GM12878 (cell line): ENCODE data around the gene IFITM2. TPM values are rescaled to one million over a fixed set of nuclear protein-coding genes. Genes with fewer than 3 reads are reported as not detected.

Experiments used
- ATAC-seq: fragments of 200-7000 bp; cut with Tn5 transposase; 3 replicates; pipeline ENCODE4 v1.9.1; 2020; ENCODE audit warnings: mild to moderate bottlenecking, moderate library complexity
- BruUV-seq: library from RNA; stranded (reverse); fragments of 400-500 nt; replicated peaks from 2 replicates; lab custom pipeline; 2021; lab: Mats Ljungman, UMichigan
- CTCF ChIA-PET: fragments of 300-600 bp; sonication (Branson Sonifier 250); formaldehyde crosslinking; extraction: SDS; loops from one replicate; lab custom pipeline; 2021; ENCODE audit warnings: inconsistent platforms; lab: Yijun Ruan, JAX
- POLR2A ChIA-PET: fragments of 350-600 bp; formaldehyde crosslinking; extraction: SDS; loops from one replicate; lab custom pipeline; 2021; ENCODE audit warnings: inconsistent platforms; lab: Charles Lee
- RAD21 ChIA-PET: fragments of 300-600 bp; sonication (Branson Sonifier 250); formaldehyde crosslinking; loops from one replicate; lab custom pipeline; 2023; ENCODE audit warnings: antibody characterized with exemption; ENCODE audit not compliant: unreplicated experiment; lab: Charles Lee
- SMC1A ChIA-PET: fragments of 300-600 bp; sonication (Branson Sonifier 250); formaldehyde crosslinking; loops from one replicate; lab custom pipeline; 2023; ENCODE audit not compliant: unreplicated experiment, uncharacterized antibody; lab: Charles Lee
- DNase-seq: peaks from one replicate; pipeline ENCODE4 v3.0.0-alpha.2; 2011; ENCODE audit warnings: low read depth, low spot score
- FAIRE-seq: peaks from 3 replicates; lab custom pipeline; 2011; peaks lifted over from hg19 to GRCh38; lab: Jason Lieb, UNC
- H2AFZ ChIP-seq: 2 replicates; pipeline ENCODE4 v1.6.0; 2011; ENCODE audit warnings: low read depth, low read length, control low read depth; ENCODE audit not compliant: control insufficient read depth
- H3K27ac ChIP-seq: 2 replicates; pipeline ENCODE4 v1.5.1; 2011; ENCODE audit warnings: control low read depth; ENCODE audit not compliant: control insufficient read depth, insufficient read depth
- H3K27me3 ChIP-seq, 2 experiments: replicated peaks in 1 of 2; 2 replicates each; pipeline versions ENCODE4 v1.6.0 to v1.6.1; 2011; ENCODE audit warnings: low read length in 1 of 2; ENCODE audit not compliant: control insufficient read depth in 2 of 2, insufficient read depth in 2 of 2
- H3K36me3 ChIP-seq, 2 experiments: 2 replicates each; pipeline ENCODE4 v1.5.1; 2011; ENCODE audit warnings: low read length in 1 of 2; ENCODE audit not compliant: control insufficient read depth in 2 of 2, insufficient read depth in 2 of 2
- H3K4me1 ChIP-seq: 2 replicates; pipeline ENCODE4 v1.6.1; 2011; ENCODE audit warnings: mild to moderate bottlenecking, low read length, moderate library complexity, mixed read lengths; ENCODE audit not compliant: control insufficient read depth, insufficient read depth
- H3K4me2 ChIP-seq: 2 replicates; pipeline ENCODE4 v1.6.0; 2011; ENCODE audit warnings: control low read depth; ENCODE audit not compliant: control insufficient read depth, insufficient read depth
- H3K4me3 ChIP-seq: fragments of 200-600 bp; sonication (generic); 2 replicates; pipeline ENCODE4 v1.5.1; 2016
- H3K79me2 ChIP-seq: 2 replicates; pipeline ENCODE4 v1.6.0; 2011; ENCODE audit warnings: low read length; ENCODE audit not compliant: control insufficient read depth, insufficient read depth
- H3K9ac ChIP-seq: 2 replicates; pipeline ENCODE4 v1.8.0; 2011; ENCODE audit warnings: low read length, control low read depth, mixed read lengths; ENCODE audit not compliant: control insufficient read depth, insufficient read depth
- H3K9me3 ChIP-seq: replicated peaks from 3 replicates; pipeline ENCODE4 v1.5.1; 2011; ENCODE audit warnings: mild to moderate bottlenecking, low read length; ENCODE audit not compliant: control insufficient read depth, insufficient read depth
- H4K20me1 ChIP-seq: 2 replicates; pipeline ENCODE4 v1.6.0; 2011; ENCODE audit not compliant: control insufficient read depth, insufficient read depth
- ETV6 ChIP-seq, 2 experiments: fragments of 450-650 bp in 1 of 2; IDR thresholded peaks in 1 of 2; conservative IDR thresholded peaks in 1 of 2; 2 replicates each; pipeline ENCODE4 v1.6.1; 2014; ENCODE audit warnings: antibody characterized with exemption in 1 of 2, borderline replicate concordance in 1 of 2, low read depth in 1 of 2, mild to moderate bottlenecking in 1 of 2, moderate library complexity in 1 of 2
- IRF5 ChIP-seq: fragments of 450-650 bp; IDR thresholded peaks from 2 replicates; pipeline ENCODE4 v1.6.1; 2017; ENCODE audit warnings: borderline replicate concordance
- KLF5 ChIP-seq: fragments of 450-650 bp; IDR thresholded peaks from 2 replicates; pipeline ENCODE4 v1.6.1; 2014; ENCODE audit warnings: mild to moderate bottlenecking; ENCODE audit not compliant: partially characterized antibody
- MLLT1 ChIP-seq: fragments of 450-650 bp; IDR thresholded peaks from 2 replicates; pipeline ENCODE4 v1.6.1; 2016; ENCODE audit warnings: mild to moderate bottlenecking
- NKRF ChIP-seq: fragments of 450-650 bp; conservative IDR thresholded peaks from 2 replicates; pipeline ENCODE4 v1.6.1; 2017; ENCODE audit warnings: mild to moderate bottlenecking, moderate library complexity
- NR2C1 ChIP-seq: fragments of 450-650 bp; IDR thresholded peaks from 2 replicates; pipeline ENCODE4 v1.6.1; 2017; ENCODE audit warnings: antibody characterized with exemption, mild to moderate bottlenecking, moderate library complexity
- NRF1 ChIP-seq: conservative IDR thresholded peaks from 2 replicates; pipeline ENCODE4 v1.6.1; 2011; ENCODE audit warnings: mild to moderate bottlenecking, low read depth, low read length, improper control_type of control experiment
- SMC3 ChIP-seq: IDR thresholded peaks from 2 replicates; pipeline ENCODE4 v1.6.1; 2011; ENCODE audit warnings: low read length, improper control_type of control experiment, borderline replicate concordance
- SRF ChIP-seq, 2 experiments: IDR thresholded peaks; 2 replicates each; pipeline ENCODE4 v1.6.1; 2011; ENCODE audit warnings: low read depth in 2 of 2, low read length in 2 of 2, mild to moderate bottlenecking in 1 of 2, moderate library complexity in 1 of 2
- USF2 ChIP-seq: IDR thresholded peaks from 2 replicates; pipeline ENCODE4 v1.6.1; 2011; ENCODE audit warnings: low read depth, low read length, improper control_type of control experiment, borderline replicate concordance
- ZNF592 ChIP-seq: fragments of 450-650 bp; IDR thresholded peaks from 2 replicates; pipeline ENCODE4 v1.6.1; 2017; ENCODE audit warnings: mild to moderate bottlenecking, moderate library complexity
- WGBS: methylation state at CpG from one replicate; pipeline ENCODE4 v1.1.6; 2016; ENCODE audit warnings: low lambda C conversion rate; ENCODE audit not compliant: insufficient replicate concordance, insufficient coverage; ENCODE audit errors: missing lambda C conversion rate; 5-methylcytosine and 5-hydroxymethylcytosine counted together
- in situ Hi-C: fragments of 300-500 bp; cut with MboI; formaldehyde crosslinking; loops from 9 replicates; pipeline ENCODE4 v1.14.3; 2018; ENCODE audit warnings: mixed read lengths
- intact Hi-C: fragments of 100-400 bp; cut with micrococcal nuclease; formaldehyde crosslinking; loops from one replicate; pipeline ENCODE4 v1.14.2; 2022; ENCODE audit not compliant: unreplicated experiment
- polyA plus RNA-seq, 11 experiments: library from polyadenylated mRNA; depleted of rRNA in 4 of 11; unstranded in 6 of 11; stranded (reverse) in 5 of 11; fragments of >200 nt; fragmentation: Nextera tagmentation in 4 of 11; fragmentation: Illumina TruSeq in 1 of 11; extraction: Ambion mirVana in 4 of 11; extraction: Trizol in 1 of 11; gene quantifications; 1 replicate in 1 of 11; 2 replicates in 10 of 11; pipeline versions ENCODE4 v1.2.1 to v1.2.3, GENCODE V29; 2011 to 2016; ENCODE audit warnings: inconsistent platforms in 2 of 11, missing spikeins in 2 of 11, low read depth in 1 of 11
- total RNA-seq, 4 experiments: library from RNA; depleted of rRNA in 3 of 4; stranded (reverse); fragments of >200 nt in 3 of 4; fragmentation: Illumina TruSeq in 1 of 4; extraction: Trizol in 1 of 4; gene quantifications; 2 replicates each; pipeline versions ENCODE4 v1.2.1 to v1.2.3, GENCODE V29; 2013 to 2021

IFITM2 gene
- total and polyA plus RNA-seq, 10 of the 15 experiments (the other 5 are each of a cell fraction or from before 2014, with no cell fraction given), result 116 to 3,672 (median 724) TPM

GRCh38 chr11:279040-279965 is 28.3 kb upstream of the IFITM2 start:
- ATAC-seq, result no peak
- Histone ChIP-seq H3K4me2 (no peak overlapping the region), H3K9me3 (no peaks in the 10 kb centered on the region; the same call in 2 of the 3 replicates), H3K79me2 (no peaks in the 10 kb centered on the region), H3K36me3 (no peaks in the 10 kb centered on the region), H2AFZ (no peak overlapping the region), H3K9ac (no peak overlapping the region), H3K27ac (no peak overlapping the region), H4K20me1 (no peaks in the 10 kb centered on the region), H3K27me3 (peaks cover 15 to 20% of the 10 kb centered on the region in 2 experiments), H3K4me3 (no peak overlapping the region), H3K4me1 (no peaks in the 10 kb centered on the region; the same call in 1 of the 2 replicates)
- intact Hi-C loops (no loop called here), in situ Hi-C loops (no loop called here)
- BruUV-seq, result no TSS peak
- DNase-seq, result no peak
- POLR2A ChIA-PET, result interaction anchor here (0.6 kb wide), 1 partner anchor 61 kb away, joined by 3 read pairs; no protein-coding TSS in a partner anchor
- RAD21 ChIA-PET, result no interaction called here
- SMC1A ChIA-PET, result no interaction called here
- 43% methylated on average over 69 of the region's 97 CpGs for WGBS
- CTCF ChIA-PET, result interaction anchor here (0.9 kb wide), 1 partner anchor 28 kb away, joined by 4 read pairs; no protein-coding TSS in a partner anchor
- no peak for FAIRE-seq
- no peak for TF ChIP-seq NR2C1
- no peak for TF ChIP-seq ETV6 (conservative IDR thresholded peaks at IDR 0.05 in 1 of 2, IDR thresholded peaks at IDR 0.05 in 1 of 2; ENCODE audit: borderline replicate concordance in 1 of 2, low read depth in 1 of 2)
- TF ChIP-seq MLLT1, result no peak
- no peak for TF ChIP-seq SMC3
- TF ChIP-seq ZNF592, result no peak
- no peak for TF ChIP-seq KLF5
- no peak for TF ChIP-seq IRF5
- TF ChIP-seq NRF1, result no peak
- TF ChIP-seq SRF (IDR thresholded peaks at IDR 0.05; ENCODE audit: low read depth in 2 of 2, low read length in 2 of 2), result no peak
- TF ChIP-seq NKRF, result no peak
- no peak for TF ChIP-seq USF2
